ENCODE measurements around the gene MORC1. TPM values are rescaled to one million over a fixed set of nuclear protein-coding genes. Genes with fewer than 3 reads are reported as not detected.

Gene MORC1, protein sequence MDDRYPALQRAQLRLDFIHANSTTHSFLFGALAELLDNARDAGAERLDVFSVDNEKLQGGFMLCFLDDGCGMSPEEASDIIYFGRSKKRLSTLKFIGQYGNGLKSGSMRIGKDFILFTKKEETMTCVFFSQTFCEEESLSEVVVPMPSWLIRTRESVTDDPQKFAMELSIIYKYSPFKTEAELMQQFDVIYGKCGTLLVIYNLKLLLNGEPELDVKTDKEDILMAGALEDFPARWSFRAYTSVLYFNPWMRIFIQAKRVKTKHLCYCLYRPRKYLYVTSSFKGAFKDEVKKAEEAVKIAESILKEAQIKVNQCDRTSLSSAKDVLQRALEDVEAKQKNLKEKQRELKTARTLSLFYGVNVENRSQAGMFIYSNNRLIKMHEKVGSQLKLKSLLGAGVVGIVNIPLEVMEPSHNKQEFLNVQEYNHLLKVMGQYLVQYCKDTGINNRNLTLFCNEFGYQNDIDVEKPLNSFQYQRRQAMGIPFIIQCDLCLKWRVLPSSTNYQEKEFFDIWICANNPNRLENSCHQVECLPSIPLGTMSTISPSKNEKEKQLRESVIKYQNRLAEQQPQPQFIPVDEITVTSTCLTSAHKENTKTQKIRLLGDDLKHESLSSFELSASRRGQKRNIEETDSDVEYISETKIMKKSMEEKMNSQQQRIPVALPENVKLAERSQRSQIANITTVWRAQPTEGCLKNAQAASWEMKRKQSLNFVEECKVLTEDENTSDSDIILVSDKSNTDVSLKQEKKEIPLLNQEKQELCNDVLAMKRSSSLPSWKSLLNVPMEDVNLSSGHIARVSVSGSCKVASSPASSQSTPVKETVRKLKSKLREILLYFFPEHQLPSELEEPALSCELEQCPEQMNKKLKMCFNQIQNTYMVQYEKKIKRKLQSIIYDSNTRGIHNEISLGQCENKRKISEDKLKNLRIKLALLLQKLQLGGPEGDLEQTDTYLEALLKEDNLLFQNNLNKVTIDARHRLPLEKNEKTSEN
- total RNA-seq (ENCODE audit: low replicate concordance) = not detected in 2 replicates

DNA sequence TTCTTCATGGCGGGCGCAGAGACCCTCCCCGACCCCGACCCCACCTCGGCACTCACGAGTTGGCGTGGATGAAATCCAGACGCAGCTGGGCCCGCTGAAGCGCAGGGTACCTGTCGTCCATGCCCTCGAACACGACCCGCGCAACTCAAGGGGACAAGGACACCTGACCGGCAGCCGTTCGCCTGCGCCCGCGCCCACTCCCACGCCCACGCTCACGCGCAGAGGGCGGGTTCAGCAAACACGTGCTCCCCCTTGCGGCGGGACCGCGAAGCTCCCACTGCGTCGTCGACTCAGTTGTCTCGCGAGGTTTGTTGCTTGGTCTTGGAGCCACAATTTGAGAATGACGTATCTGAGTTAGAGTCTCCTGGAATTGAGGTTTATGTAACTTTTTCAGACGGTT lies at the start of gene MORC1:
Gene MORC1 (minus strand): TSS at position 196 of the 400 bp plus-strand sequence. CDS start 75 bp downstream, at position 121.
- H4K20me1 ChIP-seq (ENCODE audit: low read depth) = no peaks in the 10 kb centered on the region
- no peak for DNase-seq (ENCODE audit: low spot score)
- peaks cover 4% of the 10 kb centered on the region for H3F3A ChIP-seq (ENCODE audit: low read depth)
- no peak within 1 kb of the TSS for H3K27ac Mint-ChIP-seq
- H3K4me3 Mint-ChIP-seq = no peak within 1 kb of the TSS
- no peak within 1 kb of the TSS for H3K9ac ChIP-seq
- no peaks in the 10 kb centered on the region for H3K4me1 Mint-ChIP-seq
- no peaks in the 10 kb centered on the region for H3K36me3 ChIP-seq
- H3K27me3 Mint-ChIP-seq (ENCODE audit: insufficient read depth, low read depth) = no peaks in the 10 kb centered on the region
- H3K9me3 Mint-ChIP-seq = peaks cover 11% of the 10 kb centered on the region
- no peaks in the 10 kb centered on the region for H3K27me3 ChIP-seq
- H3K27ac ChIP-seq = no peak within 1 kb of the TSS
- no peak within 1 kb of the TSS for H3K4me3 ChIP-seq
- H3K79me2 ChIP-seq (ENCODE audit: low read depth) = no peaks in the 10 kb centered on the region
- H3K36me3 Mint-ChIP-seq = no peaks in the 10 kb centered on the region
- no peaks in the 10 kb centered on the region for H3K9me3 ChIP-seq (ENCODE audit: low read depth)
- H3K4me1 ChIP-seq = peaks cover 16% of the 10 kb centered on the region
- TF ChIP-seq EZH2phosphoT487 (IDR thresholded peaks at IDR 0.05) (no peak), EZH2 (IDR thresholded peaks at IDR 0.05) (no peak)
- TF ChIP-seq, protein P1, sequence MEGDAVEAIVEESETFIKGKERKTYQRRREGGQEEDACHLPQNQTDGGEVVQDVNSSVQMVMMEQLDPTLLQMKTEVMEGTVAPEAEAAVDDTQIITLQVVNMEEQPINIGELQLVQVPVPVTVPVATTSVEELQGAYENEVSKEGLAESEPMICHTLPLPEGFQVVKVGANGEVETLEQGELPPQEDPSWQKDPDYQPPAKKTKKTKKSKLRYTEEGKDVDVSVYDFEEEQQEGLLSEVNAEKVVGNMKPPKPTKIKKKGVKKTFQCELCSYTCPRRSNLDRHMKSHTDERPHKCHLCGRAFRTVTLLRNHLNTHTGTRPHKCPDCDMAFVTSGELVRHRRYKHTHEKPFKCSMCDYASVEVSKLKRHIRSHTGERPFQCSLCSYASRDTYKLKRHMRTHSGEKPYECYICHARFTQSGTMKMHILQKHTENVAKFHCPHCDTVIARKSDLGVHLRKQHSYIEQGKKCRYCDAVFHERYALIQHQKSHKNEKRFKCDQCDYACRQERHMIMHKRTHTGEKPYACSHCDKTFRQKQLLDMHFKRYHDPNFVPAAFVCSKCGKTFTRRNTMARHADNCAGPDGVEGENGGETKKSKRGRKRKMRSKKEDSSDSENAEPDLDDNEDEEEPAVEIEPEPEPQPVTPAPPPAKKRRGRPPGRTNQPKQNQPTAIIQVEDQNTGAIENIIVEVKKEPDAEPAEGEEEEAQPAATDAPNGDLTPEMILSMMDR (IDR thresholded peaks at IDR 0.05) = no peak
- H2AFZ ChIP-seq (replicated peaks) = no peak within 1 kb of the TSS
- no peak within 1 kb of the TSS for H3K4me2 ChIP-seq

DNA sequence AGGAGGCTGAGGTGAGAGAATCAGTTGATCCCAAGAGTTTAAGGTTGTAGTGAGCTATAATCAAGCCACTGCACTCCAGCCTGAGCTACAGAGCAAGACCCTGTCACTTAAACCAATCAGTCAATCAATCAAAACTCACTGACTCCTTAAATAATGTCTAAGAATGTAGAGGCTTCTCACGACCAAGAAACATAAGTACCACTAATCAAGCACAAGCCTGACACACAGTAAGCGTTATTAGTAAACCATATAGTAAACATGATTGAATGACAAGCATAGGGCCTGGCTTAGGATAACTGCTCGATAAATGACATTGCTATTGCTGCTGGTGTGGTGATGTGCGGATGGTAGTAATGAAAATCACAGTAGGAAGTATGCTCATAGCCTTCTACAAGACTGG lies 48.0 kb upstream of the MORC1 start:
- Mint-ChIP-seq H3K9me3 (no peaks in the 10 kb centered on the region), H3K36me3 (no peaks in the 10 kb centered on the region)

DNA sequence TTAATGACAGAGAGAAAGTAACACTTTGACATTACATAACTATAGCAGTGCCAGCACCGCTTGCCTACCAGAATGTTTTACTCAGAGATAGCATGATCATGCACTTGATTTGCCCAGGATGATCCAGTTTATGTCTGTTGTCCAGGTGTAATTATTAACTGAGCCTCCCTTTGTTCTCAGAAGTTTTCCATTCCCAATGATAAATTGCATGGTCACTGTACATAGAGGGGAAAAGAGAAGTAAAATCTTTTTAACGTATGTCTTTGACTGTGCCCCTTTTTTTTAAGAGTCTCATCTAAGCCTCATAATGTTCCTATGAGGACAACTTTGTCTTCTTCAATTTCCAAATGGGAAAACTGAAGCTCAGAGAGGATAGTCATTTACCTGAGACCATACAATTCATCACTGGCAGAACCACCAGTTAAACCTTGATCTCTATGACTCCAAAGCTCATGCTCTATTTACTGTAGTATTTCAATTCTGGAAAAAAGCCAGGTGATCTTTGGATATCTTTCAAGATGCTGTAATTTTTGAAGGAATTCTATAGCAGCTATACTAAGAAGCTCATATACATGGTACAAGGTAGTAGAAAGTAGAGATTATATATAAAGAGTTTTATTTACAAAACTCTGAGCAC lies 43.7 kb upstream of the MORC1 start:
- H3K27me3 Mint-ChIP-seq (ENCODE audit: insufficient read depth, low read depth) = no peaks in the 10 kb centered on the region
- Histone ChIP-seq H3K79me2 (ENCODE audit: low read depth) (no peaks in the 10 kb centered on the region), H3K4me1 (no peaks in the 10 kb centered on the region), H3K4me3 (no peak overlapping the region), H3K9ac (no peak overlapping the region), H3K27ac (no peak overlapping the region), H3K4me2 (no peak overlapping the region), H3K9me3 (ENCODE audit: low read depth) (no peaks in the 10 kb centered on the region), H4K20me1 (ENCODE audit: low read depth) (no peaks in the 10 kb centered on the region), H3K27me3 (no peaks in the 10 kb centered on the region), H3K36me3 (no peaks in the 10 kb centered on the region), H3F3A (ENCODE audit: low read depth) (no peaks in the 10 kb centered on the region), H2AFZ (replicated peaks) (no peak overlapping the region)
- no peaks in the 10 kb centered on the region for H3K36me3 Mint-ChIP-seq
- no peak for DNase-seq (ENCODE audit: low spot score)
- H3K4me3 Mint-ChIP-seq = no peak overlapping the region
- TF ChIP-seq EZH2 (IDR thresholded peaks at IDR 0.05) (no peak), EZH2phosphoT487 (IDR thresholded peaks at IDR 0.05) (no peak)
- TF ChIP-seq, protein P1 (IDR thresholded peaks at IDR 0.05) = no peak
- peaks cover 5% of the 10 kb centered on the region for H3K4me1 Mint-ChIP-seq
- H3K9me3 Mint-ChIP-seq = no peaks in the 10 kb centered on the region
- no peak overlapping the region for H3K27ac Mint-ChIP-seq

More for the DNA sequence above, 48.0 kb upstream of the MORC1 start:
- no peaks in the 10 kb centered on the region for H3K27me3 ChIP-seq
- H3K4me3 Mint-ChIP-seq = no peak overlapping the region
- H3K36me3 ChIP-seq = no peaks in the 10 kb centered on the region
- TF ChIP-seq EZH2phosphoT487 (IDR thresholded peaks at IDR 0.05) (no peak), EZH2 (IDR thresholded peaks at IDR 0.05) (no peak)
- TF ChIP-seq, protein P1 (IDR thresholded peaks at IDR 0.05) = no peak
- H3K4me3 ChIP-seq = no peak overlapping the region
- no peak overlapping the region for H3K27ac ChIP-seq
- H3K9me3 ChIP-seq (ENCODE audit: low read depth) = no peaks in the 10 kb centered on the region
- no peaks in the 10 kb centered on the region for H3K27me3 Mint-ChIP-seq (ENCODE audit: insufficient read depth, low read depth)
- peak overlapping the region; percentile 5 for H2AFZ ChIP-seq (replicated peaks)
- no peak for DNase-seq (ENCODE audit: low spot score)
- H3K79me2 ChIP-seq (ENCODE audit: low read depth) = no peaks in the 10 kb centered on the region
- H3K4me2 ChIP-seq = no peak overlapping the region
- H3F3A ChIP-seq (ENCODE audit: low read depth) = no peaks in the 10 kb centered on the region
- H3K9ac ChIP-seq = no peak overlapping the region
- H4K20me1 ChIP-seq (ENCODE audit: low read depth) = no peaks in the 10 kb centered on the region
- peaks cover 5% of the 10 kb centered on the region for H3K4me1 Mint-ChIP-seq
- H3K4me1 ChIP-seq = no peaks in the 10 kb centered on the region
- no peak overlapping the region for H3K27ac Mint-ChIP-seq
